Skeletal muscle tissue (tissue), 4 donors: ENCODE results near the gene RTL1. TPM values are rescaled to one million over a fixed set of nuclear protein-coding genes. Genes with fewer than 3 reads are reported as not detected.

ENCODE experiments used
- H3K27ac ChIP-seq: one replicate; pipeline ENCODE4 v1.7.0; 2013; ENCODE audit warnings: mild to moderate bottlenecking, low read depth, low read length, inconsistent platforms
- H3K27me3 ChIP-seq, 3 donors: one replicate each; pipeline ENCODE4 v1.7.0; 2013; ENCODE audit warnings: low read length in 3 of 3; ENCODE audit not compliant: control insufficient read depth in 3 of 3, insufficient read depth in 3 of 3
- H3K36me3 ChIP-seq, 3 donors: one replicate each; pipeline ENCODE4 v1.7.0; 2013; ENCODE audit warnings: low read length in 3 of 3; ENCODE audit not compliant: control insufficient read depth in 3 of 3, insufficient read depth in 3 of 3
- H3K4me1 ChIP-seq, 3 donors: one replicate each; pipeline ENCODE4 v1.7.0; 2013; ENCODE audit warnings: low read length in 3 of 3, mild to moderate bottlenecking in 3 of 3; ENCODE audit not compliant: control insufficient read depth in 3 of 3, insufficient read depth in 3 of 3
- H3K4me3 ChIP-seq, 3 donors: one replicate each; pipeline ENCODE4 v1.7.0; 2013; ENCODE audit warnings: low read length in 3 of 3
- H3K9ac ChIP-seq, 3 donors: one replicate each; pipeline ENCODE4 v1.7.0; 2013; ENCODE audit warnings: low read length in 3 of 3, mild to moderate bottlenecking in 3 of 3, moderate library complexity in 2 of 3, low read depth in 1 of 3
- H3K9me3 ChIP-seq, 3 donors: one replicate each; pipeline ENCODE4 v1.7.0; 2013; ENCODE audit warnings: low read length in 3 of 3; ENCODE audit not compliant: control insufficient read depth in 3 of 3
- total RNA-seq: library from RNA; depleted of rRNA; stranded (reverse); fragments of >200 nt; gene quantifications from one replicate; pipeline ENCODE4 v1.2.3, GENCODE V29; 2014
- donor health status: Osteomylitis.

Gene RTL1
- total RNA-seq, 1 donor from 2014 or later: 9.4 TPM

DNA sequence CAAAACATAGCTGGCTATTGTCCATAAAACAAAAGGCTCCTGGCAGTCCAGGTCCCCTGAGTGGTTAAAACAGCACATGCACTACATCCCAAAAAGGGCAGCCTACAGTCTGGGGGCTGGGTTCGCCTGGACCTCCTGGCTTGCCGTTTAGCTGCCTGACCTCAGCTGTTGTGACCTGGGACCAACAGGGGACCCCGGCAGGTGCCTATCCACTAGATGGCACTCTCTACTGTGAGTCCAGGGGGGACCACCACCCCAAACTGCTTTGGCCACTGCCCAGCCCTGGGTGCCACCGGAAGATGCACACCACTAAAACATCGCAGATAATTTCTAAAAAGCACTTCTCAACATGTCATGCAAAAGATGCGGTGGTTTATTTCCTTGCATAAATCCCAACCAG is 2.9 kb upstream of the RTL1 start:
- Histone ChIP-seq H3K9ac (no peak overlapping the region), H3K4me3 (no peak overlapping the region), H3K4me1 (no peaks in the 10 kb centered on the region), H3K27me3 (peaks cover 21 to 42% (median 42%) of the 10 kb centered on the region in 3 donors), H3K36me3 (no peaks in the 10 kb centered on the region), H3K9me3 (no peaks in the 10 kb centered on the region), H3K27ac (no peak overlapping the region)

DNA sequence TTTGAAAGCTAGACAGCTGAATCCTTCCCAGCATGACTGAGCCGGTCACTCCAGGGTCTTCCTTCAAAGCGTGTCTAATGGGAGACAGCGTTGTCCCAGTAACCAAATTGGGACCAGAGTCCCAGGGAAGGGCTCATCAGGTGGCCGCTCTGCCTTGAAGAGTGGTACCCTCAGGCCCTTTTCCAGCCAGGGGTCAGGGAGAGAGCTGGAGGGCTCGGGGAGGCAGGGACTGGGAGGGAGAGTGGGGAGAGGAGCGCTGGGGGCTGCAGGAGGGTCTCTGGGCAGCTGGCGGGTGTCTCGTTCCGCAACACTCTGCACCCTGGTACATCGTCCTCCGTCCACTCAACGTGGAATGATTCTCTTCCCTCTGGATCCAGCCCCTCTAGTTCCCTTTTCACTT is 1.6 kb upstream of the RTL1 start:
- H3K4me1 ChIP-seq: peaks cover 0 to 5% (median 3%) of the 10 kb centered on the region in 3 donors
- H3K4me3 ChIP-seq: no peak overlapping the region
- no peaks in the 10 kb centered on the region for H3K36me3 ChIP-seq
- H3K27ac ChIP-seq: no peak overlapping the region
- peaks cover 26 to 47% (median 46%) of the 10 kb centered on the region in 3 donors for H3K27me3 ChIP-seq
- H3K9me3 ChIP-seq: no peaks in the 10 kb centered on the region
- H3K9ac ChIP-seq: no peak overlapping the region

DNA sequence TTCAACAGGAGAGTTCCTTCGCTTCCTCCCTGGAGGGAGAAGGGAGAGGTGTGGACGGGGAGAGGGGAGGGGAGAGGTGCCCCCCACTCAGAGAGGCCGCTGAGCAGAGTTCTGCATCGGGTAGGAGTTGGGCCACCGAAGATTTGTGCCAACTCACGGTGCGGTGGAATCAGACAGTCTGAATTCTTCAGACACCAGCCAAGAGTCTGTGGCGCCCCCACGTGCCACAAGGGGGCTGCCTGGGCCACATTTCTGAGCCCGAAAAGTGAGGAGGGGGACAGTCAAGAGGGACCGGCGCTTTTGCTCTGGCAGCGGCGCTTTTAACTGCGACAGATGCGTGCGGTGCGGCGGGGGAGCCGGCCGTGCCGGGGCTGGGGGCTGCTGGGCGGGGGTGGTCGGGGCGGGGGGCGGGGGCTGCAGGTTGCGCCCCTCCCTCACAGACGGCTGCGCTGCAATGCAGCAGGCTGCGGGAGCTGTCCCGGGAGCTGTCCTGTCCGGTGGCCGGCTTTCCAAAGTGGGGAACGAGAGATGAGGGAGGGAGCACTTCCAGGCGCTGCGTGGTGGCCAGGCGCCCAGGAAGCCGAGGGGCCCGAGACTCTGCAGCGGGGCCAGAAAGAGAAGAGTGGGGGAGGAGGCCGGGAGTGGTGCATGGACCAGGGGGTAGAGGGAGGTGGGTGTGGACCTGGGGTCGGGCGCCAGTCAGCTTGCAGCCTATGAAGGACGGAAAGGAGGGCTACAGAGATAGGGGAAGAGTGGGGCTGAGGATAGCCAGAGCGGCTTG is 975 bp upstream of the RTL1 start:
- peaks cover 30 to 51% (median 47%) of the 10 kb centered on the region in 3 donors for H3K27me3 ChIP-seq
- H3K27ac ChIP-seq: no peak overlapping the region
- no peak overlapping the region for H3K4me3 ChIP-seq
- H3K4me1 ChIP-seq: peaks cover under 1 to 9% (median 4%) of the 10 kb centered on the region in 3 donors
- H3K9me3 ChIP-seq: no peaks in the 10 kb centered on the region
- H3K36me3 ChIP-seq: no peaks in the 10 kb centered on the region
- H3K9ac ChIP-seq: no peak overlapping the region

DNA sequence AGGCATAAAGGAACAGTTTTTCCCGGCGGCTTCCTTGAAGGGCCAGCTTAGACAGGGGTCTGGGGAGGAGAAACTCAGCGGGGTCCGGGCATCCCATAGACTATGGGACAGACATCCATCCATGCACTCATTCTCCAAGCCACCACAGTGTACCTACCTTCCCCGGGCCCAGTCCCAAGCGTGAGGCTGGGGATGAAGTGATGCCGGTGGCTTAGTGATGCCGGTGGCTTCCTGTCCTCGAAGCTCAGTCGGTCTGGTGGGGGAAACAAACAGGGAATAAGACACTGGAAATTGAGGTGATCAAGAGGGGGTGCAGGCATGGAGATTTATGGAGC is 421 bp downstream of the RTL1 start:
- H3K4me1 ChIP-seq: peaks cover 6 to 14% (median 11%) of the 10 kb centered on the region in 3 donors
- H3K36me3 ChIP-seq: no peaks in the 10 kb centered on the region
- H3K9ac ChIP-seq: no peak overlapping the region
- no peaks in the 10 kb centered on the region for H3K9me3 ChIP-seq
- no peak overlapping the region for H3K4me3 ChIP-seq
- no peak overlapping the region for H3K27ac ChIP-seq
- H3K27me3 ChIP-seq: peaks cover 33 to 64% (median 50%) of the 10 kb centered on the region in 3 donors

DNA sequence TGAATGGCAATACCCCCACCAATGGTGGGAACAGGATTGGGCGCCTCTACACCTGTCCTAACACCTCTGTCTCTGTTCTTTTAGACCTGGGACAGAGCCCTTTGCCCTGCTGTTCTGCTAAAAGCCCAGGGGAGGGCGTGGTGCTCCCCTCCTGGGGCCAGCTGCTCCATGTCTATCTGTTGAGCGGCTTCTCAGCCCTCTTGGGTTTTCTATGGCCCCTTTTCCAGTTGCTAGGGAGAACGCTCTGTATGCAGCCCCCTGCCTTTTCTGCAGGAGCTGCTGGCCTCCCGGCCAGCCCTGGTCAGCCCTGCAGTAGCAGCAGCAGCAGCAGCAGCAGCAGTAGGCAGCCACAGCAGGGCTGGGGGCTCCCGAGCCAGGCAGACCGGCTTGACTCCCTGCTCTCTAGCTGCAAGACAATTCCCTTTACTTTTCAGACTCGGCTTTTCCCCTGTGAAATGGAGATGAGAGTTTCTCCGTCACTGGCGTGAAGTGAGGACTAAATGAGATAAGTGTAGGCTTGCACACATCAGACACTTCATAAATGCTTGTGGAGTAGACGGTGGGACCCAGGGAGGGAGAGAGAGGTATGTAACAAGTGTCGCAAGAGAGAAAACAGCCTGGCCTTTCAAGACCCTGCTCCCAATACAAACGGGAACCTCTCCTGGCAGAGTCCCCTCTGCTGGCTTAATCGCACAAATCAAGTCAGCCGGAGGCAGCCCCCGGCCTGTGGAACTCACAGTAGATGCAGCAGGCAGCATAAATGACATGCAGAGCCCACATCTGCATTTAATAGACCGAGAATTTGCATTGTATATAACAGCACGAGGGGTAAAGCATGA is 1.0 kb downstream of the RTL1 start:
- H3K36me3 ChIP-seq: no peaks in the 10 kb centered on the region
- no peak overlapping the region for H3K9ac ChIP-seq
- H3K4me3 ChIP-seq: no peak overlapping the region
- H3K9me3 ChIP-seq: no peaks in the 10 kb centered on the region
- H3K27ac ChIP-seq: no peak overlapping the region
- H3K27me3 ChIP-seq: peaks cover 33 to 64% (median 50%) of the 10 kb centered on the region in 3 donors
- peaks cover 6 to 14% (median 11%) of the 10 kb centered on the region in 3 donors for H3K4me1 ChIP-seq

DNA sequence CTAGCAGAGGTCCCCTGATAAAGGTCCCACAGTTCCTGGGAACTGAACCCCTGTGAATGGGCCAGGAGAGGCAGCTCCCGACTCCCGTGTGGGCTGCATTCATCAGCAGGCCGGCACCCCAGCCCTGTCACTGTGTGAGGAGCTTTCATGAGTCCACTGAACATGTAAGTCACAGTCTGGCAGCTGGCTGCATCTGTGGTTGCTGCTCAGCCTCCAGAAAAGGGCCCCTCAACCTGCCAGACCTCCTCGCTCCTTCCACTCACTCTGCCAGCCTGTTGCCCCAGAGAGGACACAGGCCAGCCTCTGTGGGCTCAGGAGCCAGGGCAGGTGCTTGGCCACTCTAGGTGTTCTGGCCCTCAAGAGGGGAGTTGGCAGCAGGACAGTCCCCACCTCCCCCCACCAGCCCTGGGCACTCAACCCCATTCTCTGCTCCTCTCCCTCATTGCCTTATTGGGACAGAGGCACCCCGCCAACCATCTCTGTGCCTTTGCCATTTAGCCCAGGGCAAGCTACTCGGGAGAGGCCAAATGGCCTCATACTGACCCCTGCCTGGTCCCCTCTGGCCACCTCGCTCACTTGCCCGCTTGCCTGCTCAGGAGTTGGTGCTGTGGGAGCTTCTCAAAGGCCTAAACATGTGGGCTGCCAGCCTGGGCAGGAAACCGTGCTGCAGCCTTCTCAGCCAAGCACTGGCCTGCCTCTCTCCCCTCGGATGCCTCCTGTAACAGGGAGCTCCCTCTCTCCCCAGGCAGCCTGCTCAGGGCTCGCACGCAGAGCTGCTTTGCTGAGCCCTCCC is 1.9 kb downstream of the RTL1 start:
- peaks cover 6 to 14% (median 11%) of the 10 kb centered on the region in 3 donors for H3K4me1 ChIP-seq
- no peak overlapping the region for H3K27ac ChIP-seq
- H3K27me3 ChIP-seq: peaks cover 24 to 61% (median 45%) of the 10 kb centered on the region in 3 donors
- H3K9me3 ChIP-seq: no peaks in the 10 kb centered on the region
- H3K4me3 ChIP-seq: no peak overlapping the region
- H3K9ac ChIP-seq: no peak overlapping the region
- H3K36me3 ChIP-seq: no peaks in the 10 kb centered on the region

DNA sequence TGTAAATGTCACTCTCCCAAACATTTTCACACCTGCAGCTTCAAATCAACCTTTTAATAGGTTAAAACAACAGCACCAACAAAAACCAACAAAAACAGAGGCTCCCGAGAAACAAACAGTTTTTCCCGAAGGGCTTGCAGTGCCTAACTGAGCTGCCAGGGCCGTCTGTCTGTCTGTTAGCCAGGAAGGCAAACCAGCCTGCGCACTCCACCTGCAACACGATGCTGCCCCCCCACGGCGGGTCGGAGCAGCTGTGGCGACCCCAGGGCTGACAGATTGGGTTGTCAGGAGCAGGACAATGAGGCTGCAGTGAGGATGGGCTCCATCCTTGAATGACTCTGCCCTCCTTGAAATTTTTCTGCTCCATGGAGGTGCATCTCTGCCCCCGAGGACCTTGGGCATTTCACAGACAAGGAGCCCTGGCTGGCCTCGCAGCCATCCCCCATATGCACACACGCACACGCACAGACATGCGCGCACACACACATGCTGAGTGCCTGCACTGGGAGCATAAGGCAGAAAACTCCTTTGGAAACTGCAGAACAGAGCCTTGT is 2.6 kb downstream of the RTL1 start:
- Histone ChIP-seq H3K27ac (no peak overlapping the region), H3K36me3 (no peaks in the 10 kb centered on the region), H3K4me1 (peaks cover 10 to 19% (median 11%) of the 10 kb centered on the region in 3 donors), H3K4me3 (no peak overlapping the region), H3K9ac (no peak overlapping the region), H3K9me3 (no peaks in the 10 kb centered on the region), H3K27me3 (peaks cover 20 to 54% (median 44%) of the 10 kb centered on the region in 3 donors)

DNA sequence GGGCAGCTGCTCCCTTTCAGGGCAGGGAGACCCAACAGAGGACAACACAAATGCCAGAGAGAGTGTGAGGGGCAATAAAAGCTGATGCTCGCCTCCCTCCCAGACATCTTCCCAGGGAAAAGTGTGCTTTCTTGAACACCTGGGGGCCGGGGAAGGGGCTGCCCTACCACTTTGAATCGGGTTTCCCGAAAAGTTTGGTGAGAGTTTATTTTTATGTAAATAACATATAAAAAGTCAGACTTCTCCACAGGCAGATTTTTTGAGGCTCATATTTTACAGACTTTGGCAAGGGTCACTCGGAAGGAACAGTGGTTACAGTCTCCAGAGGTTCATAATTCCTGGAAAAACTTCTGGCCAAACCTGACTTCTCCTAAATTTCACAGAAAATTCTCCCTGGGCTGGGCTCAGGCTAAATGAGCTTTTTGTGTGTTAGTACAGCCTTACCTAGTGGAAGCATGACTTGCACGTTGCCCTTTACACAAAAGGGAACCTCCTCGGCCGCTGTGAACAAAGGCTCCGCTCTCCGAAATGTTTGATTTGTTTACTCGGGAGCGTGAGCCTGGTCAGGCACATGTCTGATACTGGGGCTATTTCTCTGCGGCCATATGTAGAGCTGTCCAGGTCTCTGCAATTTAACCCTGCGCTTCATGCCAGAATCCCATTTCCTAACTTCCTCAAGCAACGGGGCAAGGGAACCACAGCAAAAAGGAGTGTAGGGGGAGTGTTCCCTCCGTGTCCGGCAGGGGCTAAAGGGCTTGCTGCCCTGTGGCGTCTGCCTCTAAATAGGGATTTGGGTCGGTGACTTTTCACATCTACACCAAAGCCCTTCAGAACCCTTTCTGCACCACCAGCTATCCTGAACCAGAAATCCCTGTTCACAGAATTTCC is 3.4 kb downstream of the RTL1 start:
- Histone ChIP-seq H3K27ac (no peak overlapping the region), H3K9me3 (no peaks in the 10 kb centered on the region), H3K36me3 (no peaks in the 10 kb centered on the region), H3K4me1 (peaks cover 10 to 21% (median 11%) of the 10 kb centered on the region in 3 donors), H3K9ac (peak overlapping the region in 1 of 3 donors; percentile 45), H3K4me3 (peak overlapping the region in 1 of 3 donors; percentile 45), H3K27me3 (peaks cover 16 to 49% (median 43%) of the 10 kb centered on the region in 3 donors)
